SKM-1 treated with dmso at 0.1 percent for 144 hours (cell line): ENCODE results near the gene FBXO7.
"Not testable (repeated sequence)": the region's sequence is repeated elsewhere in the genome, so short reads cannot be mapped to it uniquely, and the experiment has no call there.

ENCODE experiments used
- DNase-seq: peaks from one replicate; lab custom pipeline; 2025; ENCODE audit not compliant: unreplicated experiment; lab: John Stamatoyannopoulos, UW

Gene FBXO7

DNA sequence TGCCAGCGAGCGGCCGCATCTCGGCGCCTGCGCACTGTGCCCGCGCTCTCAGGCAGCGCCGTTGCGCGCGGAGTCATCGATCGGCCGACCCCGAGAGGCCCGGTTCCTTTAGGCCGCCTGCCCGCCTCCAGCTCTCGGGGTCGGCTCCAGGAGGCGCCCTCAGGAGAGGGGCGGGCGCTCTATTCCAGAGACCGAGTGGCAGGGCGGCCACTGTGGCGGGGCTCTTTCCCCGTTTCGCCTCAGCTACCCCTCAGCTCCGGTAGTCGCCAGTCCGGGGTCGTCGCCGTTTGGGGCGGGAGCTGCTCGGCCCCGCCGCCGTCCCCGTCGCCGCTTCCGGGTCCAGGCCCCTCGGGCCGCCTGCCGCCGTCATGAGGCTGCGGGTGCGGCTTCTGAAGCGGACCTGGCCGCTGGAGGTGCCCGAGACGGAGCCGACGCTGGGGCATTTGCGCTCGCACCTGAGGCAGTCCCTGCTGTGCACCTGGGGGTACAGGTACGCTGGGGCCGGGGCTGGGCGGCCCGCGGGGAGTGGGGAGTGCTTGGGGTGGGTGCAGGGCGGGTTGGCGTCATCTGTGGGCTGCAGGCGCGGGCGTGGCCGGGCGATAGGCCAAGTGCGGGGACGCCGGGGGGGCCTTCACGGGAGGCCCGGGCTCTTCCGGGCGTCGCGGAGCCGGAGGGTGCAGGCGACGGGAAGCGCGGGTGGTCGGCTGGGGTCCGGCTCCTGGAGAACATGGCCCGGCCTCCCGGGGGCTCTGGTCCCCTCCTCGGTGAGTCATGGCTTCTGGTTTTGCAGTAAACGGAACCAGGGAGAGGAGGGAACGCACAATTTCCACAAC is at the start of gene FBXO7:
Gene FBXO7 (plus strand): TSS at position 177 of the 833 bp plus-strand sequence. CDS start 192 bp downstream, at position 369.
- peak; percentile 81 for DNase-seq

DNA sequence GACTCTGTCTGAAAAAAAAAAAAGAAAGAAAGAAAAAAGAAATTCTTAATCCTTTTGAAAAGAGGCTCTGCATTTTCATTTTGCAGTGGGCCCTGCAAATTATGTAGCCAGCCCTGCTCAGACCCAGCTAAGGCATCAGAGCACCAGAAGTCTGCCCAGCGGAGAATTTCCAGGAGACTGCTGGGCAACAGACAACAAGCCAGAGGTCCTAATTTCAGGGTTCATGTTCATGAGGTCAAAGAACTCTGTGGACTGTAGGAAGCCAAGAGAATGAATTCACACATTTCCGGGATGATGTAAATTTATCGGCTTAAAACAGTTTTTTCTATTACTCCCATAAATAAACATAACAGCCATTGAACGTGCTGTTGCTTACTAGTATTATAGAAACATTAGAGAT is 47.7 kb upstream of the FBXO7 start:
- no peak for DNase-seq

DNA sequence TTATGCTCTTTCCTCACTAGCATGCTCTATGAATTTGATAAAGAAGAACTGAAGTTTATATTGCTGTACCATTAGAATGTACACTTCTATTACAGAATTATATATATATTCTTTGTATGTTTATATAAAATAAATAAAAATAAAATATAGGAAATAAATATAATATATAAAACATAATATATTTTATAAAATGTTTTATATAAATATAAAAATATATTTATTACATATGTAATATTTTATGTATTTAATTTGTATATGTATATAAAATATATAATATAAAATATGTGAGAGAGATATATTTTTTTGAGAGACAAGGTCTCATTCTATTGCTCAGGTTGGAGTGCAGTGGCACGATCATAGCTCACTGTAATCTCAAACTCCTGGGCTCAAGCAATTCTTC is 44.3 kb upstream of the FBXO7 start:
- DNase-seq, result no peak

DNA sequence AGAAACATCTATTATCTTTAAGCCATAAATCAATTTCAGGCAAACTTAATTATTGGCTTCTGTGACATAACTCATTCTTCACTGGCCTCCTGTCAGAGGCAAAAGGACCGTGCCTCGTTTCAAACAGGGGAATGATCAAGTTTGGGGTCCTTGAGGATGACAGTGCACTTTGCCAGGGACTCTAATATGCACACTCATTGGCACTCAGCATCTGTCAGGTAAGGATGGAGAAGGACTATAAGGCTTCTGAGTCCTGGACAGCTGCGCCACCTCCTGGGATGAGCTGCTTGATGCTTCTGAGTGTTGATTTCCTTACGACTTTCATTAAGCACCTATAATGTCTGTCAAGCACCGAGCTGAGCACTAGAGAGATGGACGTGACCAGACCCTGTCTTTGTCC is 30.5 kb upstream of the FBXO7 start:
- DNase-seq, result no peak

DNA sequence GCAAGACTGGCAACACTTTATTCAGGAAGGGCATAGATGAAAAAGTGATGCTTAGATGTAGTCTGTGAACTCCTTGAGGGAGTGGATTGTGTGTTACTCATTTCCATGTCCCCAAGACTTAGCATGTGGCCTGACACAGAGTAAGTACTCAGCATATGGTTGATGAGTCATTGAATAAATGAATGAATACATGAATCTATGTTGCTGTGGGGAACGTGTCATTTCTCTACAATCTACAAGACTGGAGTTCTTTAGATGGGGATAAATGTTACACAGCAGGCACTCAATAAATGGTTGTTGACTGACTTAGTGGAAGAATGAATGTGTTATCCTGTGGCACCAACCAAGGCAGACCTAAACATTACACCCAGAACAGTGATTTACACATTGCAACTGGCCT is 28.3 kb upstream of the FBXO7 start:
- DNase-seq, result no peak

DNA sequence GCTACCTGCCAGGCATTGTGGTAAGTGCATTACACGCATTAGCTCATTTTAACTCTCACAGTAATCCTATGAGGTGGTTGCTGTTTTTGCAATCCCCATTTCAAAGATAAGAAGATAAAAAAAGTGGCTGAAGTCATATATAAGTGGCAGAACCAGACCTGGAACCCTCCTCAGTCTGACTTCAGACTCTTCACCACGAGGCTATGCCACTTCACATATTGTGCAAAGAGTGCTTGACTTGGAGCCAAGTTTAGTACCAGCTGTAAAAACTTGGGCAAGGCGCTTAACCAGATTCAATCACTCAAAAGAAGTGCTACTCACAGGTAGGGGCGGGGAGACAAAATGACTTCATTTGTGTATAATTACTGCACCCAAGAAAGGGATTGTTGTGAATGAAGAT is 25.6 kb upstream of the FBXO7 start:
- DNase-seq, result no peak

DNA sequence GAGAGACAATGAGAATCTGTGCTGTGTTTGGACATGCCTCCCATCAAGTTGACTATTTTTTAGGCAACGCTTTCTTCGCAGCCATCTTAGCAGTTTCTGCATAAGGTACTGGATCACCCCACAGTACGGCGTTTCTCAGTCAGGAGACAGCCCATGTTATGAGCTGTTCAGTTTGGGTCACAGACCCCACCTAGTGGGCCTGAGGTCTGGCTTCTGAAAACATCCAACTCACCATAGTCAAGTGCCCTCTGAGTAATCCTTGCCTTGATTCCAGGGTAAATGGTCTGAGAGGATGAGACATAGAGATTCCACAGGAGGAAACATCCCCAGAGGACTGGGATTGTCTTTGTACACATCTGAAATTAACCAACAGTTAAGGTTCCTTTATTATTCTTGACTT is 17.6 kb upstream of the FBXO7 start:
- no peak for DNase-seq

DNA sequence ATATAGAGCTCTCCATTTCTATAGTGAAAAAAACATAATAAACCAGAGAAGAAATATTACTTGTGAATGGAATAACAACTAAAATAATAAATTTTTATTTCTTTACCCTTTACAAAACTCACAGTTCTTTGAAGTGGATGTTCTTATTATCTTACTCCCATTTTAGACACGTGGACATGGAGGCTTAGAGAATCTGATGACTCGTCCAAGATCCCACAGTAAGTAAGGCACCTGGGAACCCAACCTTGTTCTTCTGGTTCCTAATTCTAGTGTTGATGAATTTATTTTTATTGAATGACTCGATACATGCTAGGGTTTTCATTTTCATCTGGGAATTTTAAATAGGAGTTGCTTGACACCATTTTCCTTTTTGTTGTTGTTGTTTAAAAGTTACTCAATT is 12.2 kb upstream of the FBXO7 start:
- DNase-seq, result no peak

DNA sequence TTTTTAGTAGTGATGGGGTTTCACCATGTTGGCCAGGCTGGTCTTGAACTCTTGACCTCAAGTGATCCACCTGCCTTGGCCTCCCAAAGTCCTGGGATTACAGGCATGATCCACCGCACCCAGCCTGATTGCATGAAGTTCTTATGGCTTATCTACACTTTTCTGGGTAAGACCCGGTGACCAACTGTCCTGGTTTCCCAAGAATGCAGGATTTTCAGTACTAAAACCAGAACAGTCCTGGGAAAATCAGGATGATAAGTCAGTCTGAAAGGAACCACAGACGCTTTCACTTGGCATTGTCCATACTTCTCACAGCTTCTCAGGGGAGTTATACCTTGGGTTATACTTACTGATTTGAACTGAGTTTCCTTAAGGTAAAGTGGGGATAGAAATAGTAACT is 8.9 kb upstream of the FBXO7 start:
- no peak for DNase-seq

DNA sequence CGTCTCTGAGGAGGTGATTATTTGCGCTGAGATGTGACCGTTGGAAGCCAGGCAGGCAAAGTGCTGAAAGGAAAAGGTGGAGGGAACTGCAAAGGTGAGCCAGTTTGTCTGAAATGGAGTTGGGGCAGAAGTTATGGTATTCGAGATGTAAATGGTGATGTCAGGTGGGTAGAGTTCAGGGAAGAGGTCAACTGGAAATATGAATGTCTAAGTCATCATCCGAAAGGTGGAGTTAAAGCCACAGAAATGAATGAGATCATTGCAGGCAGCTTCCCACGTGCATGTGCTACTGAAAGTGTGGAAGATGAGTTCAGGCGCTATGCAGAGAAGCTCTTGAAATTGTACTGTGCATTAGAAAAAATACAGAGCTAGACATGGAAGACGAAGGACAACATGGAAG is 8.1 kb upstream of the FBXO7 start:
- DNase-seq, result no peak

DNA sequence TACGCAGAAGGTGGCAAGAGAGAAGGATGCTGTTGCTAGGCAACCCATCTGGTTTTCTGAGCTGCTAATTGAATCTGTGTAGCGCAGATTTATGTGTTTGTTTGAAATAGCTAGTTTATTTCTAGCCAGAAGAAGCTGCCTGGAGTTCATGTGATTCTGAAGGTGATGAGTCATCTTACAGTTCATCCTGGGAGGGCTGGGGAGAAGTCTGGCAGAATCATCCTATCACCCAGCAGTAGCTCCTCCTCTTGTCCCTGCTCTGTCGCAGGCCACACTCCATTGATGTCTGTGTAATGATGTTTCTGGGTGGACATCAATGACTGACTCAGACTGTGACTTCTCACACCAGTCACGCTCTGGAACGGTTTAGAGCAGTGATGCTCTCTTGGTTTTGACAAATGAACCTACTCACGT is 4.8 kb upstream of the FBXO7 start:
- no peak for DNase-seq

DNA sequence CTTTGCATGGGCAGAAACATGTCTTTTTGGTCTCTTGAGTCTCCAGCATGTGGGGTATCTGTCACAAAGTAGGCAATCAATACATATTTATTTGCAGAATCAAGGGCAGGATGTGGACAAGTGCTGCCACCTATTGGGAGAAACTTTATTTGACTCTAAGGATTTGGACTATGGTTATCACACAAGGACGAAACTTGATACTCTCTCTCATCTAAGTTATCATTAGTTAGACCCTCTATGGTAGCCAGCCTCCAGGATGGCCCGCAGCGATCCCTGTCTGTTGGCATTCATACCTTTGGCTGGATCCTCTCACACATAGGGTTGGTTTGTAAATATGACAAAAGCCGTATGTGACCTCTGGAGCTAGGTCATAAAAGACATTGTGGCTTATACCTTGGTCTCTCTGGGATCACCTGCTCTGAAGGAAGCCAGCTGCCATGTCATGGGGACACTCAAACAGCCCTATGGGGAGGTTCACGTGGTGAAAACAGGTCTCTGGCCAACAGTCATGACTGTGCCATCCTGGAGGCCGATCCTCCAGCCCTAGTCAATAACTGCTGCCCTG is 1.1 kb upstream of the FBXO7 start:
- peak; percentile 39 for DNase-seq

DNA sequence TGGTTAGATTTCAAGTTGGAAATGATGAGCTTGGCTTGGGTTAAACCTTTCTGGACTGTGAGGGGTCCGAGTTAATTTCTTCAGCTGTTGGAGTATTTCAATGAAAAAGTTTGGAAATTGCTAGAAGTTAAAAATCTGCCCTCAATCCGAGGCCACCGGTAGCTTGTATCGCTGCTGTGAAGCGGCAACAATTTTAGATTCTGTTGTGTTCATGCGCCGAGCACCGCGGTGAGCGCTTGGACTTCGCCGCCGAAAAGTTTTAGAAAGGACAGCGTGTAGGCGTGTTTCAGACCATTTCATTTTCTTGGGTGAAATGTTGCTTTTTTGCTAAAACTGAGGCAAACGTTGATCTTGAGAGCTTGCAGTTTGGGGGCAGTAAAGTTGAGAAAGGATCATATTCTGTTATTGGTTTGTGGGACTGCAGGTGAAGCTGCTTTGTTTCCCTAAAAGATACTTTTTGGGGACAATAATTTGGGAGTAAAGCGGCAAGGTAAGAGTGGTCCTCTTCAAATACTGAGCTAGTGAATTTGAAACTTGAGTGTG is 928 bp downstream of the FBXO7 start:
- no peak for DNase-seq

DNA sequence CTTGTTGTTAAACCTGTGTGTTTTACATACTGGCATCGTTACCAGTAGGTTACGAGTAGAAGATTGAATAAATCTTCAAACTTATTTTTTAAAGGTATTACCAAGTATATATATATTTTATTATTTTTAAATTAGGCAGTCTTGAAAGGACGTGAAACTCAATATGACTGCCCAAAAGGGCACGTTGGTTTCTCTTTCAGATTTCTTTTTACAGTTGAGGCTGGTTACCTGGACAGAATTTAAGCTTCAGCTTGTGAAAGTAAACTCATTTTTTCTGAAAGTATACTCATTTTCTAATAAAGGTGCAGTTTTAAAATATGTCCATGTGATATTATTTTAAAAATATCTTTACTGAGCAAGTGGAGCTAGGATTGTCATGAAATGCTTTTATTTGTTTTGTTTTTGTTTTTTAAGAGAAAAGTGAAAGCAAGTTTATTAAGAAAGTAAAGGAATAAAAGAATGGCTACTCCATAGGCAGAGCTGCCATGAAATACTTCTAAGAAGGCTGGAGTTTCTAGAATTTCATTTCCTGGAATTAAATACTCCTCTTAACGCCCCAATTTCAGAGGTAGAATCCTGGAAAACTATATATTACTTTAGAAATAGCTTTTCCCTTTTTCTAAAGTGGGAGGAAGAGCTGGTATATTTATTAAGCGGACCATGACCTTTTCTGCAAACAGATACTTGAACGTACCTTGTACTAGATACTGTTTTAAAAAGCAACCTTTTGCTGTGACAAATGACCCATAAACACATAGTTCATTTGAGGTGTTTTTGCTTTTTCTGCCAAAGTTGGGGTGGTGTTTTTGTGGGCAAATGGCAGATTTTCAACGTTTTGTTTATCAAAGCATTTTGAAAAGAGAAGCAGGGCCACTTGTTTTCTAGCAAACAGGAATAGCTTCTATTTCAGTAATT is 1.9 kb downstream of the FBXO7 start:
- DNase-seq, result no peak

DNA sequence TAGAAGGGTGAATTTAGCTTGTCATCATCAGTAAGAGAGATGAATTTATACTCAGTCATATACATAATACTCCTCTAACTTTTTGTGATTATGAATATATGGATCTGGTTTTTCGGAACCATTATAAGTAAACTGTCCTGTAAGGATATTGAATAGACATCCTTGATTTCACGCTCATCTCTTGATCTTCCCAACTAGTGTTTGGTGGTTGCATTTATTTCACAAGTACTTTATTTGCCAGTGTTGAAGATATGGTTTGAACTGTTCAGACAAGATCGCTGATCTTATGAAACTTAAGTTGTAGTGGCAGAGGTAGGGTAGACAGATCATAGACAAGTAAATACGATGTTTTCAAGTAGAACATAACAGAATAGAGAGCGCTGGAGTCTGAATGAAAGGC is 3.0 kb downstream of the FBXO7 start:
- no peak for DNase-seq

DNA sequence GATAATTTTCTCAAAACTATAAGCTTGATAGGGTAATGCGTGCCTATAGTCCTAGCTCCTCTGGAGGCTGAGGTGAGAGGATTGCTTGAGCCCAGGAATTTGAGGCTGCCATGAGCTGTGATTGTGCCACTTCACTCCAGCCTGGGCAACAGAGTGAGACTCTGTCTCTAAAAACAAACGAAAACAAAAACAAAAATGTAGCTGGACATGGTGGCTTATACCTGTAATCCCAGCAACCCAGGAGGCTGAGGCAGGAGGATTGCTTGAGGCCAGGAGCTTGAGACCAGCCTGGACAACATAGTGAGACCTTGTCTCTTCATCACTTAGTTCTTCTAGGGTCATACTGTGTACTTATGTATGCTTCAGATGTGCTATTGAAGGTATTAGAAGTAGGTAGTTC is 3.9 kb downstream of the FBXO7 start:
- not testable (repeated sequence) for DNase-seq

DNA sequence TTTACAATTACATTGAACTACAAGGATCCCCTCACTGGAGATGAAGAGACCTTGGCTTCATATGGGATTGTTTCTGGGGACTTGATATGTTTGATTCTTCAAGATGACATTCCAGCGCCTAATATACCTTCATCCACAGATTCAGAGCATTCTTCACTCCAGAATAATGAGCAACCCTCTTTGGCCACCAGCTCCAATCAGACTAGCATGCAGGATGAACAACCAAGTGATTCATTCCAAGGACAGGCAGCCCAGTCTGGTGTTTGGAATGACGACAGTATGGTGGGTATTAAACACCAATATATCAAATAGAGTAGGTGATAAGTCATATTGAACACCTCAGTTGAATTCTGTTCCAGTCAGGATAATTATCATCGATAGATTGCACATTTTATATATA is 4.4 kb downstream of the FBXO7 start:
- DNase-seq, result no peak

DNA sequence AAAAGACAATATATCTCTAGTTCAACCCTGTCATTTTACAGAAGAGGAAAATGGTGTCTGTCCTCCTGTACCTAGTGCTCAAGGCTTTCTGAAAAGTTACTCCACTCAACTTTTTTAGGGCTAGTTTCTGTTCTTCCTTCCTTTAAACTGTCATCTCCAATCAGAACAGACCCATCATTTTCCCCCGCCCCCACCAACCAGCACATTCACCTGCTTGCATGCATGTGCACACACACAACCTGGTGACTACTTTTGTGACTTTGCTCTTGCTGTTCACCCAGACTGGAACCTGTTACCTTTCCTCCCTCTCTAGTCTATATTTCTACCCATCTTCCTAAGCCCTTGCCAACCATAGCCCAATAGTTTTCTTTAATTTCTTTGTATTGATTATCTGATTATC is 5.6 kb downstream of the FBXO7 start:
- DNase-seq, result no peak

DNA sequence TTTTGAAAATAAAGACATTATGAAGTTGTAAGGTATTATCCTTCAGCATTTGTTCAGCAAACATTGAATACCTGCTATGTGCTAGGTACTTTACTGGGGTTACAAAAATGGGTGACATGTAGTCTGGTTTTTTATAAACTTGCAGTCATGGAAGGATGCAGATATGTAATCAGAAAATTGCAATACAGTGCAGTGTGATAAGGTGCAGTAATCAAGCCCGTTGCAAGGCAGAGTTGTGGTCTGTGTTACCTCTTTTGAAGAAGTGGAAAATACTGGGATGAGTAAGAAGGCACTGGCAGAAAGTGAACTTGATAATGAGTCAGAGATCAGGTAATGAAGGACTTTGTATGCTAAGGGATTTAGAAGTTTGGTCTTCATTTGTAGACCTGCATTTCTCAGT is 8.1 kb downstream of the FBXO7 start:
- DNase-seq, result no peak

DNA sequence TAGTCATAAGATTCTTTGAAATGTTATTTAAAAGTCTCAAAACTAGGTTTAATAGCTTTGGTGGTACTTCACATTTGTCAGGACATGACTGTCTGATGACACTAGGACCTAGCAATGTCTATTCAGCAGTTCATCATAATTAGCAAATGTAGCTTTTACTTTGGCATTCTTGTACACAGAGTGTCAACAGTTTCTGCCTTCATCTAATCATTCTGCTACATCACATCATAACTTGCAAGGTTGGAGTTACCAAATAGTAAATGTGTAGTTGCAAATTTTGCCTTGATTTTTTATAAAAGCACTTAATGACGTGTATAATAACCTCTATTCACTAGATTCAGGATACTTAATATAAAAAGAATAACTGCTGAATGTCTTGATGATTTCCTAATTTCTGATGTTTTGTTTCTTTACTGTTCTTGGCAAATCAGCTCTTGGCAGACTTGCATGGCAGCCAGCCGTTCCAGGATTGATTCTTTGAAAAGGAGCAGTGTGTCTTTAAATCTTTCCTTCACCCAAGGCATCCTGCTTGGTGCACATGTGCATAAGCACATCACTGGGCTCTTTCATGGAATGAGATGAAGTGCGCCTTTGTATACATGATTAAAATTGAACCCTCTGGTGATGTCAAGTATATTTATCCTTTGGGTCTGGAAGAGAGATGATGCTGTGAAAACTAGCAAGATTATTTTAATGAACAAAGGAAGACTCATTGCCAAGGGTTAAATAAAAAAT is 12.2 kb downstream of the FBXO7 start:
- DNase-seq, result no peak

DNA sequence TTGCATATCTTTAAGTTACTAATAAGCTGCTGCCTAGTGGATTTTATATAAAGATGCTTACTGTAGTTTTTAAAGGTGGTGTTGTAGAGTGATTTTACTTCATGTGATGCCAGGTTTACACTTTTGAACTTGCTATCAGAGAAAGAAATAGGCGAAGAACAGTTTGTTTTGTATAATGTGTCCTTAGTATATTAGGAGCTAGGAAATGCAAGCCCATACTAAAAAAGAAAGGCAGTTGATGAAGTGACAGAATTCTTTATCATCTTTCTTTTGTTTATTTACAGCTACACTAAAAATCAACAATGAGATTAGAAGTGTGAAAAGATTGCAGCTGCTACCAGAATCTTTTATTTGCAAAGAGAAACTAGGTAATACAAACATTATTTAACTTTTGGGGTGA is 12.8 kb downstream of the FBXO7 start:
- no peak for DNase-seq
